ENCODE results near the gene ATL3.
"Not testable (repeated sequence)": the region's sequence is repeated elsewhere in the genome, so short reads cannot be mapped to it uniquely, and the experiment has no call there.

Gene ATL3

GRCh38 chr11:63699896-63700295, 28.7 kb upstream of the ATL3 start:
- H3K27ac ChIP-seq (ENCODE audit: low read depth, low read length) = no peak overlapping the region
- H3K36me3 ChIP-seq (ENCODE audit: control insufficient read depth, insufficient read depth, low read length) = no peaks in the 10 kb centered on the region
- H3K27me3 ChIP-seq (ENCODE audit: control insufficient read depth, insufficient read depth, low read length) = no peaks in the 10 kb centered on the region
- peaks cover 15% of the 10 kb centered on the region; the same call in 1 of the 2 replicates for H3K4me1 ChIP-seq (ENCODE audit: control insufficient read depth, insufficient read depth, low read length)
- H3K9ac ChIP-seq (ENCODE audit: low read length) = no peak overlapping the region
- H3K9me3 ChIP-seq (ENCODE audit: control insufficient read depth, insufficient read depth, low read depth, low read length) = no peaks in the 10 kb centered on the region
- H3K4me3 ChIP-seq (ENCODE audit: low read depth, low read length) = no peak overlapping the region

DNA sequence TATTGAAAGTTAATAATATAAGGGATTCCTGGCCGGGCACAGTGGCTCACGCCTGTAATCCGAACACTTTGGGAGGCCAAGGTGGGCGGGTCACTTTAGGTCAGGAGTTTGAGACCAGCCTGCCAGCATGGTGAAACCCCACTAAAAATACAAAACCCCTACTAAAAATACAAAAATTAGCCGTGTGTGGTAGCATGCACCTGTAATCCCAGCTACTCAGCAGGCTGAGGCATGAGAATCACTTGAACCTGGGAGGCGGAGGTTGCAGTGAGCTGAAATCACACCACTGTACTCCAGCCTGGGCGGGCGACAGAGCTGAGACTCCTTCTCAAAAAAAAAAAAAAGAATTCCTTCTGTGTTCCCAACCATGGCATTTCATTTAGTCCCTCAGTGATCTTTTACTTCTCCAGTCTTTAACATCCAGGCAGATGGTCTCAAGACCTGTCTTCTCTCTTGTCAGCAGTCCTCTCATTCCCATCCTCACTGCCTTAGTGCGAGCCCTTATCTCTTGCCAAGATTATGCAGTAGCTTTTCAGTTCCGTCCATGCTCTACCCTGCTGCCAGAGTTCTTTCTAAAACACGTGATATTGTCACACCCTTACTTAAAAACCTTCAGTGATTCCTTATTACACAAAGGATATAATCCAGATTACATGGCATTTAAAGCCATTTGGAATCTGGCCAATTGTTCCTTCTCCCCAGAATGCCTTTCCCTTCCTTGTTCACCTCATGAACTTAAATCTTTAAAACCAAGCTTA, 28.0 kb upstream of the ATL3 start:
- Histone ChIP-seq H3K27me3 (ENCODE audit: control insufficient read depth, insufficient read depth, low read length) (no peaks in the 10 kb centered on the region), H3K9ac (ENCODE audit: low read length) (no peak overlapping the region), H3K4me1 (ENCODE audit: control insufficient read depth, insufficient read depth, low read length) (peaks cover 15% of the 10 kb centered on the region; the same call in 1 of the 2 replicates), H3K9me3 (ENCODE audit: control insufficient read depth, insufficient read depth, low read depth, low read length) (no peaks in the 10 kb centered on the region), H3K36me3 (ENCODE audit: control insufficient read depth, insufficient read depth, low read length) (no peaks in the 10 kb centered on the region), H3K27ac (ENCODE audit: low read depth, low read length) (no peak overlapping the region), H3K4me3 (ENCODE audit: low read depth, low read length) (no peak overlapping the region)

- no peaks in the 10 kb centered on the region for H3K9me3 ChIP-seq (ENCODE audit: control insufficient read depth, insufficient read depth, low read depth, low read length)
- peaks cover 11% of the 10 kb centered on the region; the same call in 1 of the 2 replicates for H3K4me1 ChIP-seq (ENCODE audit: control insufficient read depth, insufficient read depth, low read length)
- no peak overlapping the region for H3K27ac ChIP-seq (ENCODE audit: low read depth, low read length)
- no peaks in the 10 kb centered on the region; the same call in 1 of the 2 replicates for H3K36me3 ChIP-seq (ENCODE audit: control insufficient read depth, insufficient read depth, low read length)
- H3K9ac ChIP-seq (ENCODE audit: low read length) = no peak overlapping the region
- H3K27me3 ChIP-seq (ENCODE audit: control insufficient read depth, insufficient read depth, low read length) = no peaks in the 10 kb centered on the region
- no peak overlapping the region for H3K4me3 ChIP-seq (ENCODE audit: low read depth, low read length)
These were observed 23.4 kb upstream of the ATL3 start for GRCh38 chr11:63694596-63694995.

DNA sequence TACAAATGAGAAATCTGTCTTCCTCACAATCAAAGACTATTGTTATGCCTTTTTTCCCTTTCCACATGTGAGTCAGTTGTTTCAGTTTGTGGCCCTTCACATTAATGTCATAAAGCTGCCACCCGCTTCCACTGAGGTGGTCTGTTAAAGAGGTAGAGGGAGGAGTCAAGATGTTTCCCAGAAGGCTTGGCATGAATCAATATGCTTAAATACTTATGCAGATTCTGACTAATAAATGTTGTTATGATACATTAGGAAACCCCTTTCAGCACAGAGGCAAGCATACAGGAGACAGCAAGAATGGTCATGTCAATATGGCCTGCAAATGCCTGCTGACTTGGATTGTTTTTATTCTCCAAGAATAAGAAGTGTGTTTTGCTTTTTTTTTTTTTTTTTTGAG, 16.7 kb upstream of the ATL3 start:
- H3K9ac ChIP-seq (ENCODE audit: low read length) = no peak overlapping the region

DNA sequence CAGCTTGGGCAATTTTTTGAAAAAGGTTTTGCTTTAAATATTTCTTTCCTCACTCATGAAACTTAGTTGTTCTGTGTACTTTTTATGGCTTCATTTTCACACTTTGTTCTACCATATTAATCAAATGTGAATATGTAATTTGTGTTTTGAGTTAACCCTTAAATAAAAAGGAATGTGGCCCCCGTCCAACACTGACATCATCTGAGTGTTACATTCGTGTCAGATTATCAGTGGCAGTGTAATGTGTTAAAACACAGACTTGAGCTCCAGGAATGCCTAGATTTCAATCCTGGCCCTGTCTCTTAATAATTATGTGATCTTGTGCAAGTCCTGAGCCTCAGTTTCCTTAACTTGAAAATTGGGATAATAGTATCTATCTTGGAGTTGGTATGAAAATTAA, 15.8 kb upstream of the ATL3 start:
- Histone ChIP-seq H3K4me3 (ENCODE audit: low read depth, low read length) (no peak overlapping the region), H3K9me3 (ENCODE audit: control insufficient read depth, insufficient read depth, low read depth, low read length) (no peaks in the 10 kb centered on the region), H3K27ac (ENCODE audit: low read depth, low read length) (no peak overlapping the region), H3K4me1 (ENCODE audit: control insufficient read depth, insufficient read depth, low read length) (peaks cover 26% of the 10 kb centered on the region), H3K9ac (ENCODE audit: low read length) (no peak overlapping the region), H3K36me3 (ENCODE audit: control insufficient read depth, insufficient read depth, low read length) (no peaks in the 10 kb centered on the region; the same call in 1 of the 2 replicates), H3K27me3 (ENCODE audit: control insufficient read depth, insufficient read depth, low read length) (no peaks in the 10 kb centered on the region)

More for the DNA sequence above, 16.7 kb upstream of the ATL3 start:
- H3K4me3 ChIP-seq (ENCODE audit: low read depth, low read length) = no peak overlapping the region
- H3K27ac ChIP-seq (ENCODE audit: low read depth, low read length) = no peak overlapping the region
- peaks cover 26% of the 10 kb centered on the region for H3K4me1 ChIP-seq (ENCODE audit: control insufficient read depth, insufficient read depth, low read length)
- H3K27me3 ChIP-seq (ENCODE audit: control insufficient read depth, insufficient read depth, low read length) = no peaks in the 10 kb centered on the region
- H3K36me3 ChIP-seq (ENCODE audit: control insufficient read depth, insufficient read depth, low read length) = no peaks in the 10 kb centered on the region; the same call in 1 of the 2 replicates
- no peaks in the 10 kb centered on the region for H3K9me3 ChIP-seq (ENCODE audit: control insufficient read depth, insufficient read depth, low read depth, low read length)

GRCh38 chr11:63685158-63685721, 14.1 kb upstream of the ATL3 start:
- not testable (repeated sequence) for H3K4me3 ChIP-seq (ENCODE audit: low read depth, low read length); H3K27me3 ChIP-seq (ENCODE audit: control insufficient read depth, insufficient read depth, low read length); H3K9me3 ChIP-seq (ENCODE audit: control insufficient read depth, insufficient read depth, low read depth, low read length); H3K9ac ChIP-seq (ENCODE audit: low read length); H3K36me3 ChIP-seq (ENCODE audit: control insufficient read depth, insufficient read depth, low read length); H3K27ac ChIP-seq (ENCODE audit: low read depth, low read length)
- peaks cover 32% of the 10 kb centered on the region for H3K4me1 ChIP-seq (ENCODE audit: control insufficient read depth, insufficient read depth, low read length)

GRCh38 chr11:63683133-63683991, 12.2 kb upstream of the ATL3 start:
- no peaks in the 10 kb centered on the region for H3K36me3 ChIP-seq (ENCODE audit: control insufficient read depth, insufficient read depth, low read length)
- no peak overlapping the region for H3K9ac ChIP-seq (ENCODE audit: low read length)
- no peaks in the 10 kb centered on the region for H3K9me3 ChIP-seq (ENCODE audit: control insufficient read depth, insufficient read depth, low read depth, low read length)
- peaks cover 24% of the 10 kb centered on the region for H3K4me1 ChIP-seq (ENCODE audit: control insufficient read depth, insufficient read depth, low read length)
- H3K27ac ChIP-seq (ENCODE audit: low read depth, low read length) = 0 out of 2 replicates have a peak overlapping the region, but pooled peaks have one; percentile 17
- no peaks in the 10 kb centered on the region for H3K27me3 ChIP-seq (ENCODE audit: control insufficient read depth, insufficient read depth, low read length)
- peak overlapping the region; percentile 78 for H3K4me3 ChIP-seq (ENCODE audit: low read depth, low read length)

DNA sequence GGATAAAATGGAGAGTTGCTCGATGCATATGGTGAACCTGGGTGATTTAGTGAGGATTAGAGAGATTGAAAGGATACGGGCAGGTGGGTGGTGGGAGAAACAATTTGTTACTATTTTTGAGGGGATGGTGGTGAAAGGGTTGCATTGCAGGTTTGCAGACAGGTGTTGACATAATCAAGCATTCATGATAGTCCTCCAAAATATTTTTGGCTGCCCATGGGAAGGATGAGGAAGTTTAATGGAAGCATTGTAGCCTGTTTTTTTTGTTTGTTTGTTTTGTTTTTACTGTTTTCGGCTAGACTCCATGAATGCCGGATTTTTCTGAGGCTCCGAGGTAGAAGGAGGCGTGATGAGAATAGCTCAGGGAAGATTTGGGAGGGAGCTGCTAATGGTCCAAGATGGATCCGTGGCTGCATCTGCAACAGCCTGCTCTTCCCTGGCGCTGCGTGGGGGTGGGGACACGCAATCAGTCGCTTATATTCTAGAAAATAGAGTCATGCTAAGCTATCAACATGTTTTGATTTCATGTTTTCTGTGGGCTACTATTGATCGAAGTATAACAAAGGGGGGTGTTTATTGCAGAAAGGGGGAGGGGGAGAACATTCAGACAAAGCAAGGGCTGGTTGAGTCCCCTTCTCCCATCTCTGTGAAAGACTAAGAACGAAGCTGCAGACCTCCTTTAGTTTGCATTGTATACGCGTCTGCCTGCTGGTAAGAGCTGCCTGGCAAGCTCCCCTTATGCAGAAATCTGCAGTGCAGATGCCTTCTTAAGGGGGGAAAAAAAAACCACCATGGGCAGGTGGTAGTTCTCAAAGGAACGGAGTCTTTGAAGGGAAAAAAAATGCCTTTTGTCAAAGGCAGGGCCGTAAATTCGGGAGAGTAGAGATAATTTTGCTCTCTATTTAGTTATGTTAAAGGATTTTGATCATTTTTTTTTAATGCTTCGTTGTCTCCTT, 11.2 kb upstream of the ATL3 start:
- no peaks in the 10 kb centered on the region for H3K36me3 ChIP-seq (ENCODE audit: control insufficient read depth, insufficient read depth, low read length)
- H3K27me3 ChIP-seq (ENCODE audit: control insufficient read depth, insufficient read depth, low read length) = no peaks in the 10 kb centered on the region
- H3K4me3 ChIP-seq (ENCODE audit: low read depth, low read length) = peak overlapping the region; percentile 78
- no peaks in the 10 kb centered on the region for H3K9me3 ChIP-seq (ENCODE audit: control insufficient read depth, insufficient read depth, low read depth, low read length)
- peak overlapping the region; percentile 72 for H3K9ac ChIP-seq (ENCODE audit: low read length)
- 0 out of 2 replicates have a peak overlapping the region, but pooled peaks have one; percentile 17 for H3K27ac ChIP-seq (ENCODE audit: low read depth, low read length)
- H3K4me1 ChIP-seq (ENCODE audit: control insufficient read depth, insufficient read depth, low read length) = peaks cover 20% of the 10 kb centered on the region

DNA sequence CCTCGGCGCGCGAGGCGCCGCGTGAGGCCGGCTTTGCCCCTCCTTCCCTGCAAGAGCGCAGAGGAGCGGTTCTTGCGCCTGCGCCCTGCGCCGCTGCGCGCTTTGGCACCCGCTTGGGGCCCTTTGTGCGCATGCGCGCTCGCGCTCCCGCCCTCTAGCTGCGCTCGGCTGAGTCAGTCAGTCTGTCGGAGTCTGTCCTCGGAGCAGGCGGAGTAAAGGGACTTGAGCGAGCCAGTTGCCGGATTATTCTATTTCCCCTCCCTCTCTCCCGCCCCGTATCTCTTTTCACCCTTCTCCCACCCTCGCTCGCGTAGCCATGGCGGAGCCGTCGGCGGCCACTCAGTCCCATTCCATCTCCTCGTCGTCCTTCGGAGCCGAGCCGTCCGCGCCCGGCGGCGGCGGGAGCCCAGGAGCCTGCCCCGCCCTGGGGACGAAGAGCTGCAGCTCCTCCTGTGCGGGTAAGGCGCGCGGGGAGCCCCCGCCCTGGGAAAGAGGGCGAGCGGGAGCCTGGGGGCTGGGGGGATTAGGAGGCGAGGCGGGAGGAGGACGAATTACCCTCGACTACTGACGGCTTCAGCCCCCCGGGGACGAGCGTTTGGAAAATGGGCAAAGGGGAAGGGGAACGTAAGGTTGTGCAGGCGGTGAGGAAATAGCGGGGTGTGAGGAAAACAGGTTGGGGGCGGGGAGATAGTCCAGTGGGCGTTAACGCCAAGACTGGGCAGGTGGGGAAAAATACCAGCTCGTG, 10.3 kb upstream of the ATL3 start, which contains the start of gene RTN3:
RTN3 (plus strand) TSS at position 180 of the 745 bp plus-strand sequence; CDS start at position 317, 137 bp downstream.
- H3K4me1 ChIP-seq (ENCODE audit: control insufficient read depth, insufficient read depth, low read length) = peaks cover 16% of the 10 kb centered on the region
- H3K9me3 ChIP-seq (ENCODE audit: control insufficient read depth, insufficient read depth, low read depth, low read length) = no peaks in the 10 kb centered on the region
- peak within 1 kb of the TSS; percentile 78 for H3K4me3 ChIP-seq (ENCODE audit: low read depth, low read length)
- H3K9ac ChIP-seq (ENCODE audit: low read length) = peak within 1 kb of the TSS; percentile 72
- H3K36me3 ChIP-seq (ENCODE audit: control insufficient read depth, insufficient read depth, low read length) = no peaks in the 10 kb centered on the region
- H3K27ac ChIP-seq (ENCODE audit: low read depth, low read length) = peak within 1 kb of the TSS; percentile 75; the same call in 1 of the 2 replicates
- no peaks in the 10 kb centered on the region for H3K27me3 ChIP-seq (ENCODE audit: control insufficient read depth, insufficient read depth, low read length)
